IPS-NIHi7 (cell line): ENCODE results near the gene CNTN1.

Experiments used
- DNase-seq: peaks from one replicate; pipeline ENCODE4 v3.0.0; 2012; ENCODE audit warnings: mixed read lengths; ENCODE audit errors: extremely low spot score

CNTN1 gene

DNA sequence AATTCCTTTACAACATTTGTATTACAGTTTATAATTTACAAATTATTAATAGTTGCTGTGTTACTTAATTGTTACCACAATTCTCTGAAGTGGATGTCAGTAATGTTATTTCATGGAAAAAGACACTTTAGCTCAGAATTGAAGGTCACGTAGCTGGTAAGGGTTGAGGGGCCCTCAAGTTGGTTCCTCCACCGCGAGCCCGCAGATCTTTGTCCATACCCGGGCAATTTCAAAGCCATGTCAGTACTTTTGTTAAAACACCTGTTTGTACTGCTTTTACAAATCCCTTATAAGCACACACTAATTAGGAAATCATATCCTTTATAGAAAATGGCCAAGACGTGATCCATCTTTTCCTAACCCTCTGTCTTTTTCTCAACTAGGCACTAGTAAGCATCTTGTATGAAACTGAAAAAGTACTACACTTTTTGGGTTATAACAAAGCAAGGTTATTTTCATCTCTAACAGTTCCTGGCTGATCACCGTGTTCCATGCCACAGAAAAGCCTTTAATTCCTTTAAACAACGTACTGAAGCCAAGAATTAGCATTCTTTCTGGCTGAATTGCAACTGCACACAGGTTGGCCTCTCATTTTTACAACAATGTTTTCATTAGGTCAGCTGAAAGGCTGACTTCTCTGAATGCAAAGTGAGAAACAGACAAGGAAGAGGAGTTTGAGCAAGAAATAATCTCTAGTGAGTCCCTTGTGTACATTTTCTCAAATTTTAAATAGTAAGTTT, 76.1 kb downstream of the CNTN1 start:
- DNase-seq = no peak

DNA sequence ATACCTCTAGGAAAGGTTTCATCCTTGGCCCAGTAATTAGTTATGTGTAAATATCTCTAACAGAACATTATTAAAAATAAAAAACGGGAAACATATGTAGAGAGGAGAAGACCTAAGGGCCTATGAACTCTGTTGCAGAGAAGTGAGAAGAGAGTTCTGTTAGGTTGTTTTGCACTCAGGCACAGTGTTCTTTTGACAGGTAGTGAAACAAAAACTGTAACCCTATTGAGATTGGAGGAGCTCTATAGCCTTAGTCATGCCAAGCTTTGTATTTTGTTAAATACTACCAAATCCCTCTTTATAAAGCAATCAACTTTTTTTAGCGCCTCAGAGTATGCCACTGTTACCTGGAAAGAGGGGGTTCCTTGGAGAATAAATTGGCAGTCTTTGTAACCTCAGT, 77.6 kb downstream of the CNTN1 start:
- no peak for DNase-seq

GRCh38 chr12:40770781-40771180, 78.5 kb downstream of the CNTN1 start:
- no peak for DNase-seq

DNA sequence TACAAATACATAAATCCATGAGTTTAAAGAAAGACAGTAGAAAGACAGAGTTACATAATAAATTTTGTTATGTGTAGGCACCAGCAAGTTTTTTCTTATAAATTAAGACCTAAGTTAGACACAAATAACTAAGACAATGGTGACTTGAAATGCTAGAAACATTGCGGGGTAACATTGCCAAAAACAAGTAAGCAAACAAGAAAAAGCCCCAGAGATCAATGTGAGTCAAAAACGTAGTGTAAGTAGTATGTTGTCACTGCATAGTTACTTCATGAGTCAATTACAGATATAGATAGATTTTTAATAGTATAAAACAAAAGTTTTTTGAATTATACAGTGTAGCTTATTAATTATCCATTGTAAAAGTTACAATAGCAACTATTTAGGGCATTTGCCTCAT, 83.4 kb downstream of the CNTN1 start:
- no peak for DNase-seq

GRCh38 chr12:40784102-40784501, 91.9 kb downstream of the CNTN1 start:
- no peak for DNase-seq

DNA sequence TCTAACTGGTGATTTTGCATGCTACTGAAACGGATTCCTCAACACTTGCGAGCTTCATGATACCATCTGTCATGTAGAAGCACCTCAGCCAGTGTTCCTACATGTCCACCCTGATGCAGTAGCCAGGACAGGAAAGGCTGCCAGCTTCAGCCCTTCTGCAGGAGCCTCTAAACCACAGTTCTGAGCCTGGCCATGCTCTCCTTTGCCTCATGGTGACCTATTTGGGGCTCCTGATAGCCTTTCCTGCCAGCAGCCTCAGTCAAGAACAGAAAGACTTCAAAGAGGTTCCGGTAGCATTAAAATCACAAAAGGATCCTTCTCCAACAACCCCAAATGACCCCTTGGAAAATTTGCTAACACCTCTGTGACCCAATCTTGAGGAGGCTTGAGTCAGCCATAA, 96.0 kb downstream of the CNTN1 start:
- DNase-seq = peak; percentile 18

GRCh38 chr12:40792792-40793386, 100.7 kb downstream of the CNTN1 start:
- no peak for DNase-seq

DNA sequence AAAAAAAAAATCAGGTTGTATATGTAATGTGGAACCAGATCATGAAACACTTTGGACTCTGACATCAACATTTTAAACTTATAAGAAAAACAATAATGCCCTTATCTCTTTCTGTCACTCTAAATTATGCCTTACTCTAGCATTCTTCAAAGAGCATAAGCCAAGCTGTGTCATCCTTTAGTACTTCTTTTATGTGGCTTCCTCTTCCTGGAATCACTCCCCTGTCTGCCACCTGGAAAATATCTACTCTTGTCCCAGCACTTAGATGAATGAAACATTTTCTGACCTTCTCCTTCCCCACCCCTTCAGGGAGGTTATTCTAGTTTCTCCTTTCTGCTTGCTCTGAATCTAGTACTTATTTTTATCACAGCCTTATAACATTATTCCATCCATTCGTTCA, 101.2 kb downstream of the CNTN1 start:
- no peak for DNase-seq

- no peak for DNase-seq
Measured at GRCh38 chr12:40794087-40794486, 101.8 kb downstream of the CNTN1 start.

GRCh38 chr12:40801082-40801481, 108.8 kb downstream of the CNTN1 start:
- no peak for DNase-seq

- DNase-seq = no peak
Measured at GRCh38 chr12:40801861-40802260, 109.6 kb downstream of the CNTN1 start.

DNA sequence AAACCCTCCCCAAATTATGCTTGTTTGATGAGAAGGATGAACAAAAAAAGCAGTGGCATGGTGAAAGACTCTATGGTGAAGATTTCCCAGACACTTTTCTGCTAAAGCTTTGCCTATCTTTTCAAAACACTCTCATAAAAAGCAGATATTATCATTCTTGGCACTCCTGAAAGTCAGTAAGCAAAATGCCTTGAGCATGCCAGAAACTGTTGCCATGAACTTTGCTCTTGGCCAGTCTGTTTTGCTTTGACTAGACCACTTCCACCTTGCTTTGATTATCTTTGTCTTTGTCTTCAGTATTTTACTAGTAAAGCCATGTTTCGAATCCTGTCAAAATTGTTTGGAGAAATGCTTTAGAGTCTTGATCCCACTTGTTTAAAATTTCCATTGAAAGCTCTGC, 110.4 kb downstream of the CNTN1 start:
- DNase-seq = no peak

DNA sequence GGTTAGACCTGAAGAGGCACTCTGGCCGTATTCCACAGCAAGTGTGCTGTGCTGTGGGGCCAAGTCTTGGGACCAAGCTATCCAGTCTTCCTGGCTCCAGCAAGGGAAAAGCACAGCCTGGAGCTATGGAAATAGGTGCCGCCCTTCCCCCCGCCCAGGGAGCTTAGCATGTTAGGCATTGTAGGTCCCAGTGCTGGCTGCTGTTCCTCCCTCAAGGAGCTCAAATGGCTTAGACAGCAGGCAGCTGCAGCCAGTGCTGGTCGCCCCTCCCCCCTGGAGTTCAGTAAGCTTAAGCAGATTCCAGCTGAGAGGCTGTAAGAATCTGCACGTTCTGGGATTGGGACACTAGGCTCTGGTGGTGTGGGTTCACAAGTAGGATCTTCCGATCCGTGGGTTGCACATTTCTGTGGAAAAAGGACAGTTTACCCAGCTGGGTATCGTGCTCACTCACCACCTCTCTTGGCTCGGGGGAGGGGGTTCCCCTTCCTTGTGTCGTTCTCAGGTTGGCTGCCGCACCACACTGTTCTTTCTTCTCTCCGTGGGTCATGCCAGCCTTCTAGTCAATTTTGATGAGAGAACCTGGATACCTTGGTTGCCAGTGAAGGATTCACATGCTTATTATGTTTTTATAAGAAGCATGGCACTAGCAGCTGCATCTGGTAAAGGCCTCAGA, 127.3 kb downstream of the CNTN1 start:
- peak; percentile 48 for DNase-seq

GRCh38 chr12:40820794-40821484, 128.7 kb downstream of the CNTN1 start:
- DNase-seq = no peak

DNA sequence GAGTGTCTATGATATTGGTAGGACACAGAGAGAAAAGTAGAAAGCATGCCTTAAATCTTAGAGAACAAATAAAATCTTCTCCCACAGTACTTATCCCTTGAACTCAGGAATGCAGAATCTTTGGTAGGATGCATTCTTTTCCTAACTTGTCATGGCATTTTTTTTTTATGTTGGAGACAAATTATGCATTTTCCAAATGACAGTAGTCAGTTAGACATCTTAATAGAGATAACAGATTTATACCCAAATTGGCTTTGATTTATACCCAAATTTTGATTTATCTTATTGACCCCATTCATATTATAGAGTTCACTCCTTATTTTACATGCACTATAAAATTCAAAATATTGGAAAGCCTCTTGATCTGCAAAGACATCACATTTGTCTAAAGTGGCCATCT, 132.9 kb downstream of the CNTN1 start:
- DNase-seq = no peak

DNA sequence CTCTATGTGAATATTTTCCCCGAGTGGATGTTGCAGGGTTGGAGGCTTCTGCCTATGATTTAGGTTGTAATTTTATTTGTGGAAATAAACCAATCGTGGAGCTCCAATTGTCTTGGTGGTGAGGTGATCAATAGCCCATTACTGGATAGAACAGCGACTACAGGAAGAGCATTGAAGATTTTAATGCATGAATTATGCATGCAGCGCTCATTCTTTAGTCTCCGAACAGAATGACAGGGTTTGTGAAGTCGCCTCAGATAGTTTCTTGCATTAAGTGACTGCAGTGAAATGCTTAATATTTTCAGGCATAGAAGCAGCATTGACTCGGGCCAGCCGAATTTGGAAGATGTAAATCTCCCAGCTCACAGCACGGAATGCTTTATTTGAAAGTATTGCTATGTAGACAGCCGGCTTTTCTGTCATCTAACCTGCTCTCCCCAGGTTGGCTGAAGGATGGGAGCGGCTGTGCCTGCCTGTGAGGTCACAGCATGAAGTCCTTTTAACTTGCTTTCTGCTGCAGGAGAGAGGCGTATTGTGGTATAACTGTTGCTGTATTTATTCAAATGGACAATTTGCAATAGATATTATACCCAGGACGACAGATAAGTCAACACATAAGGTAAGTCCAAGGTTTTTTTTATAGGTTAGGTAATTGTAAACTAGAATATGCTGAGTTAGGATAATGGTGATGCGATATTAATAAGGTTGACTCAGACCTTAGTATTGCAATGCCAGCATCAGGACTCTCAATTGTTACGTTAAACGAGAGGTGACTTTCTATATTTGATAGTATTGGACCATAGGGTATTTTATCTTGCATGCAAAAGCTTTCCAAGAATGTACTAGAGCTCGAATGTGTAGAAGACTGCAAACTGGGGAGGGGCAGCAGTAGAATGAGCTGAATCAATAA, 135.7 kb downstream of the CNTN1 start:
- DNase-seq = peak; percentile 38

DNA sequence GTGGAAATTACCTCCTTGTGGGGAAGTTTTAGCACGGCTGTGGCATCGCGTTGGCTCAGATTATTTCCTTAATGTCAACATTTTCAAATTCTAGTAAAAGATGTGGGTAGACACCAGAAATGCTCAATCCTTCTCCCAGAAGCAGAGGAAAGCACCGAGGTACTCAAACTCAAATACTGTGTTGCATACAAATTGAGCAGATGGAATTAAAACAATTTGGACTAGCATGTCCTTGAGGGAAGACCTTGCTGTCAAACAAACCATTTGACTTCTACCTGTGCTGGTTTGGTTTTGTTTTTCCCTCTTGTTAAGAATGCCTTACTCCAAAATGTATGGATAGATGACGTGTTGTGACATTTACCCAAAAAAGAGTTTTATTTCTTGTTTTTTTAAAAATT, 136.4 kb downstream of the CNTN1 start:
- DNase-seq = no peak

- no peak for DNase-seq
Measured at GRCh38 chr12:40829738-40830144, 137.5 kb downstream of the CNTN1 start.

DNA sequence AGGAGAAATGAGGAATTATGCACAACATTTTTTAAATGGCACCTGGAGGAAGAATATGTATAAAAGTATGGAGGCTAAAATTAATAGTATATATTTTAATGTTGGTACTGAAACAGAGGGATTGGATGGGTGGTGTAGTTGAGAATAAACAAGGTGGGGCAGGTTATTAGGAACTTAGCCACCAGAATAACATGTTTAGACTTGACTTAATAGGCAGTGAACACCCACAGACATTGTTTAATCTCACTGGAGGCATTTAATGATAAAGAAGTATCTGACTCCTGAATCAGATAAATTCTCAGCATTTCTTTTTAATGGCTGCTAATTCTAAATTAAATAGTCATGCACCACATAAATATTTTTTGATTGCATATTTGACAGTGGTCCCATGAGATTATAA, 139.7 kb downstream of the CNTN1 start:
- DNase-seq = no peak

DNA sequence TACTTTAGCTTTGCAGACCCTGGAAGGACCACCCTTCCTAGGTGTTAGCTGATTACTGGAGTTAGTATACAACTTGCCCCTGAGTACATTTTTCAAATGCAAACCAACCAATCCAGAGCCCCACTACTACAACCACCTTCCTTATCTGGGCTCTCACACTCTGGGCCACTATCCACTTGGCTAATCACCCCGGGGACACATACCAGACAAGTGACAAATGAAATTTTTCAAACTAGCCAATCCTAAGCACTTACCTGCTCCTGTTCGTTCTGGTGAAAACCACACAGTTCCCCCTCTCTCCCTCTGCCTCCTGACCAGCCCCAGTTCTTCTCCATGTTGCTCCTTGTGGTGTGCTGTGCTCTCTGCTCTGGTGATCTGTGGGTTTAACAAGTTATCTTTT, 140.4 kb downstream of the CNTN1 start:
- DNase-seq = no peak

DNA sequence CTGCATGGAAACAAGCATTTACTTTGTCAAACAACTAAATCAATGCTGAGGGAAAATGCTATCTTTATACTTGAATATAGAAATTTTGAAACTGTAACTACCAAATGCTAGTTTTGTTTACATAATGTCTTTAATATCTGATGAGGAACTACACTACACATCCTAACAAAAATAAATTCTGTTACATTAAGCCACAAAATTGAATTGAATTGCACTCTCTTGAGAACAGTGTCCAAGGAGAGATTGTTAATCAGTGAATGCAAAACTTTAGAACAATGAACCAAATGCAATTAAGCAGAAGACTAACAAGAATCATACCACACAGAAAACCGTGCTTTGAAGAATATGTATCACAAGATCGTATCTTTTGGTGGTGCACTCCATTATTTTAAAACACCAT, 141.6 kb downstream of the CNTN1 start:
- no peak for DNase-seq

- DNase-seq = no peak
Measured at GRCh38 chr12:40834321-40834720, 142.1 kb downstream of the CNTN1 start.
